Ishikawa (cell line): ENCODE results near the gene TXNDC16.

Experiments
- CEBPB ChIP-seq: IDR thresholded peaks from 2 replicates; pipeline ENCODE4 v1.6.1; 2012
- CREB1 ChIP-seq: IDR thresholded peaks from 2 replicates; pipeline ENCODE4 v1.6.1; 2012; ENCODE audit warnings: low read depth
- EGR1 ChIP-seq: IDR thresholded peaks from 2 replicates; pipeline ENCODE4 v1.6.1; 2012
- EP300 ChIP-seq: IDR thresholded peaks from 2 replicates; pipeline ENCODE4 v1.6.1; 2012; ENCODE audit warnings: borderline replicate concordance
- MAX ChIP-seq: IDR thresholded peaks from 2 replicates; pipeline ENCODE4 v1.6.1; 2012
- NFIC ChIP-seq: IDR thresholded peaks from 2 replicates; pipeline ENCODE4 v1.6.1; 2012
- RAD21 ChIP-seq: IDR thresholded peaks from 2 replicates; pipeline ENCODE4 v1.6.1; 2012; ENCODE audit warnings: low read depth
- REST ChIP-seq: IDR thresholded peaks from 2 replicates; pipeline ENCODE4 v1.6.1; 2012; ENCODE audit warnings: low read depth, mild to moderate bottlenecking
- TAF1 ChIP-seq: IDR thresholded peaks from 2 replicates; pipeline ENCODE4 v1.6.1; 2012; ENCODE audit warnings: low read depth, mild to moderate bottlenecking
- TCF12 ChIP-seq: IDR thresholded peaks from 2 replicates; pipeline ENCODE4 v1.6.1; 2012; ENCODE audit warnings: low read depth
- TEAD4 ChIP-seq: IDR thresholded peaks from 2 replicates; pipeline ENCODE4 v1.6.1; 2012
- USF1 ChIP-seq: IDR thresholded peaks from 2 replicates; pipeline ENCODE4 v1.6.1; 2012
- YY1 ChIP-seq: IDR thresholded peaks from 2 replicates; pipeline ENCODE4 v1.6.1; 2012; ENCODE audit warnings: low read depth
- ZBTB7A ChIP-seq: IDR thresholded peaks from 2 replicates; pipeline ENCODE4 v1.6.1; 2012; ENCODE audit warnings: low read depth

The TXNDC16 gene

GRCh38 chr14:52558688-52559087 lies 6.4 kb upstream of the TXNDC16 start:
- no peak for TF ChIP-seq MAX
- TF ChIP-seq RAD21, result no peak
- no peak for TF ChIP-seq CREB1
- no peak for TF ChIP-seq REST
- no peak for TF ChIP-seq NFIC

GRCh38 chr14:52553671-52554575 lies 1.6 kb upstream of the TXNDC16 start:
- TF ChIP-seq EP300 (no peak), CEBPB (no peak), NFIC (peak; percentile 85), TAF1 (no peak), EGR1 (no peak), ZBTB7A (no peak)

- TF ChIP-seq TCF12, result no peak
- no peak for TF ChIP-seq YY1
- TF ChIP-seq USF1, result no peak
- no peak for TF ChIP-seq EP300
- TF ChIP-seq ZBTB7A, result peak; percentile 42; the same call in 1 of the 2 replicates
- TF ChIP-seq EGR1, result peak; percentile 66
- TF ChIP-seq MAX, result peak; percentile 32; the same call in 1 of the 2 replicates
Observed at GRCh38 chr14:52553002-52553670, 831 bp upstream of the TXNDC16 start.

GRCh38 chr14:52551696-52552062 lies 626 bp downstream of the TXNDC16 start:
- no peak for TF ChIP-seq REST
- no peak for TF ChIP-seq CEBPB
- no peak for TF ChIP-seq TAF1

- TF ChIP-seq CREB1 (no peak), TEAD4 (no peak), ZBTB7A (no peak)
Observed at GRCh38 chr14:52551205-52551604, 1.1 kb downstream of the TXNDC16 start.

- TF ChIP-seq USF1 (no peak), TCF12 (no peak), CEBPB (no peak), REST (no peak)
Observed at GRCh38 chr14:52550661-52551060, 1.6 kb downstream of the TXNDC16 start.
